A549 treated with AZD2906 at 1 μM for 4 hours (cell line): ENCODE measurements around the gene ZNF883. TPM values are rescaled to one million over a fixed set of nuclear protein-coding genes. Genes with fewer than 3 reads are reported as not detected.

Experiments used
- total RNA-seq: library from RNA; stranded (reverse); fragments of 200-300 nt; extraction: Qiagen RNA extraction; gene quantifications from 5 replicates; pipeline ENCODE4 v1.2.3, GENCODE V29; 2022

ZNF883 gene
- 0.64 to 0.77 TPM (median 0.67 TPM) in 5 replicates for total RNA-seq

GRCh38 chr9:113011911-113012381 is at the start of gene ZNF883:
Gene ZNF883, minus strand, starts transcription at chr9:113012192.

GRCh38 chr9:113056191-113057106 is 44.5 kb upstream of the ZNF883 start, which contains the start of gene ZFP37:
Gene ZFP37, minus strand, starts transcription at chr9:113056724. Its CDS starts 36 bp downstream, at chr9:113056688.

Other genes starting within 250 kb of the ZNF883 start
- gene SLC46A2, start 121.3 kb downstream of the ZNF883 start, total RNA-seq, result 0.02 TPM in 1 of 5 replicates, not detected in the others
- 1.4 to 2.4 TPM (median 1.7 TPM) in 5 replicates for gene ZFP37, start 44.5 kb upstream of the ZNF883 start, total RNA-seq
- gene SLC31A2, start 138.8 kb upstream of the ZNF883 start, total RNA-seq, result 7.7 to 8.5 TPM (median 8.0 TPM) in 5 replicates
- gene FKBP15, start 209.1 kb upstream of the ZNF883 start, total RNA-seq, result 15.9 to 17.3 TPM (median 16.3 TPM) in 5 replicates
- 16.9 to 21.8 TPM (median 17.7 TPM) in 5 replicates for gene SLC31A1, start 209.4 kb upstream of the ZNF883 start, total RNA-seq